ENCODE results near the gene SLC38A10. TPM values are rescaled to one million over a fixed set of nuclear protein-coding genes. Genes with fewer than 3 reads are reported as not detected.

The SLC38A10 gene
- total RNA-seq, 1 experiment from 2014 or later = 109 TPM

GRCh38 chr17:81310949-81311550 lies 15.9 kb upstream of the SLC38A10 start:
- H4K20me1 ChIP-seq (ENCODE audit: insufficient read depth) = no peaks in the 10 kb centered on the region
- no peak overlapping the region for H3K27ac ChIP-seq (ENCODE audit: low read depth, low read length)
- no peak overlapping the region for H3K4me2 ChIP-seq (ENCODE audit: low read length)
- H3K27me3 ChIP-seq (ENCODE audit: insufficient read depth, low read length) = no peaks in the 10 kb centered on the region
- TF ChIP-seq ZFX (IDR thresholded peaks at IDR 0.05) = no peak
- TF ChIP-seq ZBTB33 (IDR thresholded peaks at IDR 0.05; ENCODE audit: extremely low read depth, insufficient replicate concordance, low read length) = no peak
- no peak for TF ChIP-seq CBX3 (IDR thresholded peaks at IDR 0.05; ENCODE audit: low read depth)
- no peak for TF ChIP-seq POLR2AphosphoS5 (IDR thresholded peaks at IDR 0.05; ENCODE audit: low read depth, low read length)
- no peak for TF ChIP-seq CEBPB (IDR thresholded peaks at IDR 0.05; ENCODE audit: low read depth)
- no peak for TF ChIP-seq ELF1 (IDR thresholded peaks at IDR 0.05; ENCODE audit: borderline replicate concordance, low read depth)
- no peak for TF ChIP-seq FOSL1 (IDR thresholded peaks at IDR 0.05; ENCODE audit: low read depth)
- no peak for TF ChIP-seq EZH2 (IDR thresholded peaks at IDR 0.05)
- TF ChIP-seq SIN3A (IDR thresholded peaks at IDR 0.05; ENCODE audit: low read depth) = no peak
- intact Hi-C loops (cut with micrococcal nuclease) = no loop called here
- BruUV-seq (replicated peaks) = no TSS peak
- ChIA-PET CTCF (interaction anchor here (1.8 kb wide), 2 partner anchors 11 to 18 kb away, joined by 7 to 9 read pairs; no protein-coding TSS in a partner anchor), POLR2A (interaction anchor here (1.1 to 3.2 kb wide), 3 partner anchors 18 to 84 kb away, joined by 3 to 11 read pairs (median 10); partner anchors contain the start of gene BAHCC1), RAD21 (ENCODE audit: low non-redundant PET in 1 of 2, low total read pairs in 2 of 2, uncharacterized antibody in 2 of 2, unreplicated experiment in 2 of 2) (no interaction called here)
- no peak overlapping the region for H2AFZ ChIP-seq (ENCODE audit: low read depth, low read length, poor library complexity, severe bottlenecking)
- DNase-seq (ENCODE audit: low read depth, low spot score) (no peak), ATAC-seq (no peak)
- no peaks in the 10 kb centered on the region for H3K9me2 ChIP-seq (ENCODE audit: insufficient read depth)
- no peak overlapping the region for H3K4me3 ChIP-seq (replicated peaks in 1 of 2; ENCODE audit: low read depth in 1 of 2, low read length in 2 of 2)
- no peaks in the 10 kb centered on the region for H3K36me3 ChIP-seq (ENCODE audit: control insufficient read depth in 1 of 2, insufficient read depth in 2 of 2, low read length in 2 of 2)
- no peak overlapping the region for H3K9ac ChIP-seq (ENCODE audit: low read length)
- H3K79me2 ChIP-seq (ENCODE audit: insufficient read depth, low read length) = no peaks in the 10 kb centered on the region; the same call in 1 of the 2 replicates
- H3K4me1 ChIP-seq (ENCODE audit: control insufficient read depth in 1 of 2, insufficient read depth in 2 of 2, low read length in 2 of 2) = peaks cover 33 to 37% of the 10 kb centered on the region in 2 experiments
- H3K9me3 ChIP-seq (ENCODE audit: control insufficient read depth in 1 of 2, insufficient read depth in 1 of 2, low read depth in 1 of 2, low read length in 2 of 2) = no peaks in the 10 kb centered on the region
